ENCODE measurements around the gene C2orf42. TPM values are rescaled to one million over a fixed set of nuclear protein-coding genes. Genes with fewer than 3 reads are reported as not detected.
"Not testable (repeated sequence)": the region's sequence is repeated elsewhere in the genome, so short reads cannot be mapped to it uniquely, and the experiment has no call there.

Gene C2orf42
- total RNA-seq, 1 experiment from 2014 or later, result 15.3 TPM

DNA sequence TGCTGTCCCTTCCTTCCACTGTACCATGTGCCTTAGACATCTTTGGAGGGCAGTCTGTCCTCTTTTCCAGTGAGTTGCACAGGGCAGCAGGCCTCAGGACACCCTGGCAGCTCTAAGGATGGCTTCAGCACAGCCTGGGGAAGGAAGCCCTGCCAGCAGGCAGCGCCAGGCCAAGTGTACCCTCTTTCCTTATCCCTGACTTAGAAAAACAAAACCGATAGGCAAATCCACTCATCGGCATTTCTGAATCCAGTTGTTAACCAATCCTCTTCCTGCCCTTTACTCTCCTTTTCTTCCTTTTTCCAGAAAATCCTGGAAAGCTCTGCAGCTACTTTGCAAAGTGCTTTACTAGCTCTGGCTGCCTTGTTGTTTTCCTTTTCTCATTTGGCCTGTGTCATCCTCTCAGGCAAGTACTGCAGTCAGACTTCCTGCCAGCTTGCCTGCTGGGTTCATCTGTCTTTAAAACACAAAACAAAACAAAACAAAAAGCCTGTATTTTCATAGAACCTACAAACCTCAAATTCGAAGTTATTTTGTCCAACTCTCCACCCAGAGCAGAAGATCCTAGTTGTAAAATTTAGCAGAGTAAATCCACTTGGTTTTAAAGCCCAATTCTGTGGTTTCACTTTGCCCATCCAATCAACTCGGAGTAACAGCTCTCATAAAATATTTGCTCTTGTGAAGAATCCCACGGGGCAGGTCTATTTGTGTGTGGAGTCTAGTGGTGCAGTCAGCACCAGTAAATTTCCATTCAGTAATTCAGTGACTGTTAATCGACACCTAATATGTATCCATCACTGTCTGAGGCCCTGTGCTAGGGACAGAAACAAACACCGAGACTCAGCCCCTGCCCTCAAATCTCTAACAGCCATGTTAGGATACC lies 58.3 kb downstream of the C2orf42 start:
- DNase-seq (ENCODE audit: low read depth), result peak; percentile 63

DNA sequence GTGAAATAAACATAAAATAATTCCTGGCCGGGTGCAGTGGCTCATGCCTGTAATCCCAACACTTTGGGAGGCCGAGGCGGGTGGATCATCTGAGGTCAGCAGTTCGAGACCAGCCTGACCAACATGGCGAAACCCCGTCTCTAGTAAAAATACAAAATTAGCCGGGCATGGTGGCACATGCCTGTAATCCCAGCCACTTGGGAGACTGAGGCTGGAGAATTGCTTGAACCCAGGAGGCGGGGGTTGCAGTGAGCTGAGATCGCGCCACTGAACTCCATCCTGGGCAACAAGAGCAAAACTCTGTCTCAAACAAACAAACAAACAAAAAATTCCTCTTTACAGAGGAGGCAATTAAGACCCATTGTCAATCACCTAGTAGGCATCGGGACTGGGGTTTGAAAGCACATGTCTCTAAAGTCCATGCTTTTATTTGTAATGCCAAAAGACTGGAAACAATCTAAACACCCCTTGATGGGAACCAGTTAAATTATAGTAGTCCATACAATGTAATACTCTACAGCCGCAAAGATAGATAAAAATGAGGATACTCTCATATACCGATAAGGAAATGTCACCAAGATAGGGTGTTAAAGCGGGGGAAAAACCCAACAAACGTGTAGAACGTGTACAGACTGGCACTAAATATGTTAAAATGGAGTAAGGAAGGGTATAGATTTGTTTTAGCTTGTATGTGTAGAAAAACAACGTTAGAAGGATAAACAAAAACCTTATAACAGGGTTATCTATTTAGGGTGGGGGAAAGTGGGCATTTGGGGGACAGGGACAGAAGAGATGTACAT lies 59.3 kb downstream of the C2orf42 start:
- DNase-seq (ENCODE audit: low read depth), result not testable (repeated sequence)

DNA sequence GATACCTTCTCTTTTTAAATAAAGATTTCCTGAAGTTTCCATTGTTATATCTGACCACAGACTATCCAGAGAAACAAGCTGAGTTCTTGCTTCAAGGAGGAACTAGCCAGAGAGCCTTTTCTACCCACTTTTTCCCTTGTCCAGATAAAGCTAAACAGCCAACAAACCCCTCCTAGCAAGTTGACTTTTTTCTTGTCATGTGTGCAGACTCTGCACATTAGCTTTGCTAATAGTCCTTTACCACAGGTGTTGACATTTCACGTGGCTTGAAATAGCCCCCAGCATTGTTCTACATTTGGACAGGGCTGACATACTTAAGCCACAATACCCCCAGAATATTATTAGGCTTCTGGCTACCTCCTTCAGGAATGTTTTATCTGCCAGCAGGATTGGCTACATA lies 62.8 kb downstream of the C2orf42 start:
- DNase-seq (ENCODE audit: low read depth), result no peak

DNA sequence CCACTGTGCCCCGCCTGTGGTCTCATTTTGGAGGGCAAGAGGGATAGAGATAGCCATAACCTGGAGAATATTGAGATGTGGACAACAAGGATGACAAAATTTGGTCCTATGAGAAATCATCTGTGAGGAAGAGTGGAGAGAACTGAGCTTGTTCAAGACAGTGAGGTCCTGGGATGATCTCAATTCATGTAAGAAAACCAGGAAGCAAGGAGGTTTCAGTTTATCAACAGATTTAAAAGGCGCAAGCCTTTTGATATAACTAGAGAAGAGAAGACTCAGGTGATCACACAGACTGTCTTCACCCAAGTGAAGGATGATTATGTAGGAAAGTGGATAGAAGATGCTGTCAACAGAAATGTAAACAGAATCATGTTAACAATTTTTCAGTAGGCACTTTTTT lies 64.4 kb downstream of the C2orf42 start:
- no peak for DNase-seq (ENCODE audit: low read depth)

DNA sequence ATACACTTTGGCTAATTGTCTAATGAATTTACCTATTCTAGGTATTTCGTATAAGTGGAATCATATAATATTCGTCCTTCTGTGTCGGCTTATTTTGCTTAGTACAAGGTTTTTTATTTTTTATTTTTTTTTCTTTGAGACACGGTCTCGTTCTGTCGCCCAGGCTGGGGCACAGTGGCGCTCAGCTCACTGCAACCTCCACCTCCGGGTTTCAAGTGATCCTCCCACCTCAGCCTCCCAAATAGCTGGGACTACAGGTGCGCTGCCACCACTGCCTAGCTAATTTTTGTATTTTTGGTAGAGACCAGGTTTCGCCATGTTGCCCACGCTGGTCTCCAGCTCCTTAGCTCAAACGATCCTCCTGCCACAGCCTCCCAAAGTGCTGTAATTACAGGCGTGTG lies 65.3 kb downstream of the C2orf42 start:
- DNase-seq (ENCODE audit: low read depth), result no peak

DNA sequence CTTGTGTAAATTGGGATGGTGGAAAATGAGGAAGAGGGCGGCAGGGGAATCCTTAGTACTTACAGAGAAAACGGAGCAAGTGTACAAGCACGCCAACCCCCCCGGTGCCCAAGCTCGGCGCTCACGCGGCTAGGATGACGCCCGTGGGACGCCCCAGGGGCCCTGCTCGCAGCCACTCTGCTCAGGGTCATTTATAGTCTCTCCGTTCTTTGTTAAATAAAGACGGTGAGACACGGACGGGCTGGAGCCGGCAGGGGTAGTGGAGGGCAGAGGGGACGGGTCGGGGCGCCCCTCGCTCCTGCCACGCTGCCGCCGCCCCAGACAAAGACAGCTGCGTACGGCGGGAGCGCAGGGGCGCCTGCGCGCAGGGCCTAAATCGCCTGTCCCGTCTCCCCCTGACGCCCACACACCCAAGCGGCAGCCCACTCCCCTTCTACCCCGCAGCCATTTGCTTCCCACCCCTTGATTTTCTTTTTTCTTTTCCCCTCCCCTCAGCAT lies 65.8 kb downstream of the C2orf42 start:
- peak; percentile 57 for DNase-seq (ENCODE audit: low read depth)

DNA sequence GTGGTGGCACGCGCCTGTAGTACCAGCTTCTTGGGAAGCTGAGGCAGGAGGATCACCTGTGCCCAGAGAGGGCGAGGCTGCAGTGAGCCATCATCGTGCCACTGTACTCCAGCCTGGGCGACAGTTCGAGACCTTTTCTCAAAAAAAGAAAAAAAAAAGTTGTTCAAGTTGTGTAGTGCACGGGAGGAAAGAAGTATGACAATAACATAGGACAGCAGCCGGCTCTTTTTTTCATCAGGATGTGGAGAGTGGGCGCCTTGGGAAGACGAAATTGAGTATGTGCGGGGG lies 67.0 kb downstream of the C2orf42 start:
- no peak for DNase-seq (ENCODE audit: low read depth)

DNA sequence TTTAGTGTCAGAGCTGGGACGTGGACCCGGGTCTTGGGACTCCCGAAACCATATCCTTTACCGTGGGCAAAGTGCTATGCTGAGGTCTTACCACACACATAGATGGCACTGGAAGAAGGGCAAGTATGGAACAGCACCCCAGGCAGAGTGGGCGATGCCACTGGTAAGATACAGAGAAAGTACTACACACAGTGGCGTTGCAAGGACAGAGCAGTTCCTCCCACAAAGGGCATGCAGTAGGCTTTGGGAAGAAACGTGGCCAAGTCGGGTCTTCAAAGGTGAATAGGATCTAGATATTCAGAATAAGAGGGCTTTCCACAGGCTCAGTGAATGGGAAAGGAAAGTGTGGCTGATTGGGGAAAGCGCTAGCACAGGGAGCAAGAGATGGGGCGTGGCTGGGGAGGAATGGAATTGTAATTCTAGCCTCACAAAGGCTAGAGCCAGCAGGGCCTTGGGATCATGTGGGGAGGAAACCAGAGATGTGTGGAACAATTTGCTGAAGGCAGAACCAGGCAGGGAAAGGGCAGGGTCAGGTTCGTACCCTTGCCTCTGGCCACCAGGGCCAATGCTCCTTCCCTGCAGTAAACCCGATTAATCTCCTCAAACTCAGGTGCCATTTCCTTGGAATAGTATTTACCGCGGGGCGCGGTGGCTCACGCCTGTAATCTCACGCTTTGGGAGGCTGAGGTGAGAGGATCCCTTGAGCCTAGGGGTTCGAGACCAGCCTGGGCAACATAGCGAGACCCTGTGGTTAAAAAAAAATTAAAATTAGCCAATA lies 67.6 kb downstream of the C2orf42 start:
- peak; percentile 89 for DNase-seq (ENCODE audit: low read depth)

DNA sequence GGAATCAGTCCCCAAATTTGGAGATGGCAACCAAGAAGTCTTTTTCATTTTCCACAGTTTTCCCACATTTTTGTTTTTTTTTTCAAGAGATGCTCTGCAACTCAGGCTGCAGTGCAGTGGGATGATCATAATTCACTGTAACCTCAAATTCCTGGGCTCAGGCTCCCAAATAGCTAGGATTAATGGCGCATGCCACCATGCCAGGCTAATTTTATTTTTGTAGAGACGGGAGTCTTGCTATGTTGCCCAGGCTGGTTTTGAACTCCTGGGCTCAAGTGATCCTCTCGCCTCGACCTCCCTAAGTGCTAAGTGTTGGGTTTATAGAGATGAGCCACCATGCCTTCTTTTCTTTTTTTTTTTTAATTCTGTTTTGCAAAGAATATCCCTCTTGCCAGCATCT lies 68.3 kb downstream of the C2orf42 start:
- no peak for DNase-seq (ENCODE audit: low read depth)

DNA sequence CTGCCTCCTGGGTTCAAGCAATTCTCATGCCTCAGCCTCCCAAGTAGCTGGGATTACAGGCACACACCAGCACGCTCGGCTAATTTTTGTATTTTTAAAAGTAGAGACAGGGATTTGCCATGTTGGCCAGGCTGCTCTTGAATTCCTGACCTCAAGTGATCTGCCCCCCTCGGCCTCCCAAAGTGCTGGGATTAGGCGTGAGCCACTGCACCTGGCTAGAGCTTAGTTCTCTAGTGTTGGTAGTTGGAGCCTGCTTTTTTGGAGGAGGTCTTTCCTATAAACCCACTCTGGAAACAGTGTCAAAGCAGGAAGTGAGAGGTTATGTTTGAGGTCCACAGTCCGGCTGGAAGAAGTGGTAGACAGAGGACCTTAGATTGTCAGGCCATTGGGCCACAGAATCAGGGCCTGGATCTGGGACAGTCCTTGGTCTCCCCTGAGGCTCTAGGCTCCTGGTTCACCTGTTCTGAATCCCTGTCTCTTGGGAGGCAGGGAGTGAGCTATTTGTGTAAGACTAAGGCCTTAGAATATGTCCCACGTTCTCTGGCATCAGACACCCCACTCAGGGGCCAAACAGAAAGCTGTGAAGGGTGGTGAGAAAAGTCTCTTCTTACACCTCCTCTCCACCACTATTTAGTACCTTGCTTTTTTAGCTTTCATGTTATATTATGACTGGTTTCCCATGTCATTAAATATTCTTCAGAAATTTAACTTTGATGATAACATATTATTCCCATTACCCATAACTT lies 69.0 kb downstream of the C2orf42 start:
- DNase-seq (ENCODE audit: low read depth), result no peak

DNA sequence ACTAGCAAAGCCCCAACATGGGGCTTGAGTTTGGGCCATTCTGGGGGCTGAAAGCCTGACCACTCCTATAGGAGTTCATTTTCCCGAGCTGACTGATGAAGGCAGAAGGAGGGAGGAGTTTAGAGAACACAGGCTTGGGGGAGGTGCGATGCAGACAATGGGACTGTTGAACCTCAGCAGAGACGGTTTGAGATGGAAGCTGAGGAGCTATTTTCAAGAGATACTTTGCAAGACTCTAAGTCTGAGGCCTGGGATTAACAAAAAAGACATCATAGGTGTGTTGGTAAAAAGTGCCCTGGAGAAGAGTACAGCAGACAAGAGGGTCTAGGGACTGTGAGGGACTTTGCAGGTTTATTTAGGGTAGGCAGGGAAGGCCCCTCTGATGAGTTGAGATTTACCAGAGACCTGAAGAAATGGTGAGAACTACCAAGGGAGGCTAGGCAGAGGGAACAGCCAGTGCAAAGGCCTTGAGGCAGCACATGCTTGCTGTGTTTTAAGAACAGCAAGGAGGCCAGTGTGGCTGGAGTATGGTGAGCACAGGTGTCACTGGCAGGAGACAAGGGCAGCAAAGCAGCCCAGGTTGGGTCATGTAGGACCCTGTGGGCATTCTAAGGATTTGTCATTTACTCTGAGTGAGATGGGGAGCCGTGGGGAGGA lies 71.9 kb downstream of the C2orf42 start:
- DNase-seq (ENCODE audit: low read depth), result peak; percentile 24

DNA sequence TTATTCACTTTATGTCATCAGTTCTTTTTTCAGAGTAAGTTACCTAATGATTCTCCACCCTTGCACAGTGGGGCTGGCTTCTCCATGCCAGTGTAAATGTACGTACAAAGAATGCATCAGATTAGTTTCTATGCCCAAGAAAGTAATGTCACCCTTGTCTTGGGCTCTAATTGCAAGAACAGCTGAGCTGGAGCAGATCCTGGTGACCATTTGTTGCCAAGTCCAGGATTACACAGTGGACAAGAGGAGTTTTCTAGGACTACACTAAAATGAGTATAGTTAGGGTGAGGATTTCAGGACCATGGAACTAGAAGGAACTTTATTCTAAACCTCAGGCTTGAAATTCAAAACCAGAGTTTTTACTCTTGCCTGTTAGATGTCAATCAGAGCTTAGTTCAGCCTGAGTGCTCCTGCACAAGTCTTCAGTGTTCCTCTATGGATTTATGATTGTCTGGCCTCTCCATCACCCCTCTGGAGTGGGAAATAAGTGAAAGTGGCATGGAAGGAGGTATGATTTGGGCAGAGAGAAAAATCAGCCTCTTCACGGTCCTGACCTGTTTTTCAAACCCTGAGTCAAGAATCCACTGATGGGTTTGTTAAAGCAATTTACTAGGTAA lies 73.8 kb downstream of the C2orf42 start:
- DNase-seq (ENCODE audit: low read depth), result no peak

DNA sequence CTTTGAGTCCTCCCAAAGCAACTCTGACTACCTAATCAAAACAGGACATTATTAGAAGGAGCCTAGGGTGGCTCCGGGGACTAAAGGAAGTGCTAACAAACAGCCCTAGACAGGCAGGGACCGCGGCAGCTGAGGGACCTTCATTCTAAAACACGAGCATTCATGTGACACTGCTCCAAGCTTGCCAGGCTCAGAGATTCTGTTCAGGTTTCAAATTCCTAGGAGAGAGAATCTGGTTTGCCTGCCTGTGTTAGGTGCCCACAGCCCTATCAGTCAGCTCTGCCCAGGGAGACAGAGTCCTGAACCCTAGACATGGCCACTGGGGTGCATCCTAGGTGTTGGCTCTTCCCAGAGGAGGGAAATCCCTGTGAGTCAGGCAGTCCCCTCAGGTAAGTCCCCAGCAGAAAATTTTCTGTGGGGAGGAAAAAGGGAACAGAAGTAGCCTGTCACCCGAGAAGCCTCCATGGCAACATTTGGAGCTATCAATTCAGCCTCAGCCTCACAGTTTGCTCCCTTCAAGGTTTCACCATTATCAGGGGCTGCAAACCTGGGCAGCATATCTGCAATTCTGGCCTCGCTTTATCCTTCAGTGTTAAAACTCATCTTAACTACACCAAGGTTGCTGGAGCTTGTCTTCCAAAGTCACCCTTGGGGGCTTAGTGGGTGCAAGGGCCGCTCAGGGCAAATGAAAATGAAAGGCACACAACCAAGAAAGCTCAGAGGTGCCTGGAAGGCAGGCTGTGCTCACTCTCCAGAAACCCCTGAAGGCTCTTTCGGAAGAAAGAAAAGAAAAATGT lies 75.0 kb downstream of the C2orf42 start:
- no peak for DNase-seq (ENCODE audit: low read depth)

DNA sequence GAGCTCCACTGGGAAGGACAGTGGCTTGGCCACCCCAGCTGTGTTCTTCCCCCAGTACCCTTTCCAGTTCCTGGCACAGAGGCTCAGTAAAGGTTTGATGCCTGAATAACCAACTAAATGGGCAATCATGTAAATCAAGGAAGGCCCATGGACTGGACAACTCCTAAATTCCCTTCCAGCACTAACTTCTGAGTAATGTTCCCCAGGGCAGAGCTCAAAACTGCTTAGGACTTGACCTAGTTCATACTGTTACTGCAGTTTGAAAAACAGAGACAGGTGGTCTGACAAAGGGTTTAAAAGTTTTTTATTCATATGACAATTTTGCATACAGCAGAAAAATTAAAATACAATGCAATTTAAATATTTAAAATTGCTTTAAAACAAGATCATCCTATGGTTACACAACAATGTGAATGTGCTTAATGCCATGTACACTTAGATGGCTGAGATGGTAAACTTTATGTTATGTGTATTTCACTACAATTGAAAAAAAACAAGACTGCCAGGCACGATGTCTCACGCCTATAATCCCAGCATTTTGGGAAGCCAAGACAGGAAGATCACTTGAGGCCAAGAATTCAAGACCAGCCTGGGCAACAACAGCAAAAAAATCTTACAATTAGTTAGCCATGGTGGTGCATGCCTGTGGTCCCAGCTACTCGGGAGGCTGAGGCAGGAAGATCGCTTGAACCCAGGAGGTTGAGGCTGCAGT lies 77.3 kb downstream of the C2orf42 start:
- DNase-seq (ENCODE audit: low read depth), result no peak

DNA sequence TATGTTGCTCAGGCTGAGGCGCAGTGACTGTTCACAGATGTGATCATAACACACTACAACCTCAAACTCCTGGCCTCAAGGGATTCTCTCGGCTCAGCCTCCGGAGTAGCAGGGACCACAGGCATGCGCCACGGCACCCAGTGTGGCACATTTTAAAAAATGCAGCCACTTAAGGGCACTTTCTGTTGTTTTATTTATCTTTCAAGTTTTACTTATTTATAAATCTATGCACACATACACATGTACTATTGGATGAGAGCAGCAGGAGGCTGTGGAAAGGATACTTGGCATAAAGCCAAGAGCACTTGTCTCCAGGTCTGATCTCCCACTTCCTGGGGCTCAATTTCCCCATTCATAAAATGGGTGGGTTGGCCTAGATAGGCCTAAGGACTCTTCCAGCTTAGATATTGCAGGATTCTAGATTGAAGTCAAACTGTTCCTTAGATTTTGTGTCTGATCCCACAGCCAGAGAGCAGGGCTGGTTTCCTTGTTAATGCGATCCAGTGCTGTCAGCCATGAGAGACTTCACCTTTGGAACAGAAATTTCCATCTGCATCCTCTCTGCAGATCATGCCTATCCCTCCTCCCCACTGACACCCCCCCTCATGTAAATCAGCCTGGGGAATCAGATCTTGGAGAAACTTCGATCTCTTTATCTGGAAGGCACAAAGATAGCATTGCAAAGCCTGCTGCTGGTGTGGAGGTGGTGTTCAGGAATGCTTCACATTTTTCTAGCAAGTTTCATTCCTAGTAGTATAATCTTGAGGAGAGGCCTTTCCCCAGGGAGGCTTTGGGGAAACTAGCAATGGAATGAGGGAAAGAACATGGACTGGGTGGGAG lies 78.8 kb downstream of the C2orf42 start:
- DNase-seq (ENCODE audit: low read depth), result no peak

DNA sequence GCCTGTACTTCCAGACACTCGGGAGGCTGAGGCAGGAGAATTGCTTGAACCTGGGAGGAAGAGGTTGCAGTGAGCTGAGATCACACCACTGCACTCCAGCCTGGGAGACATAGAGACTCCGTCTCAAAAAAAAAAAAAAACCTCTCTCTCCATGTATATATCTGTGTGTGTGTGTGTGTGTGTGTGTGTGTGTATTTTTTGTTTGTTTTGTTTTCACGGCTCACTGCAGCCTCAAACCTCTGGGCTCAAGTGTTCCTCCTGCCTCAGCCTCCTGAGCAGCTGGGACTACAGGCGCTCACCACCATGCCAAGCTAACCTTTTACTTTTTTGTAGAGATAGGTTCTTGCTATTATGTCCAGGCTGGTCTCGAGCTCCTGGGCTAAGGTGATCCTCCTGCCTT lies 80.4 kb downstream of the C2orf42 start:
- DNase-seq (ENCODE audit: low read depth), result not testable (repeated sequence)

DNA sequence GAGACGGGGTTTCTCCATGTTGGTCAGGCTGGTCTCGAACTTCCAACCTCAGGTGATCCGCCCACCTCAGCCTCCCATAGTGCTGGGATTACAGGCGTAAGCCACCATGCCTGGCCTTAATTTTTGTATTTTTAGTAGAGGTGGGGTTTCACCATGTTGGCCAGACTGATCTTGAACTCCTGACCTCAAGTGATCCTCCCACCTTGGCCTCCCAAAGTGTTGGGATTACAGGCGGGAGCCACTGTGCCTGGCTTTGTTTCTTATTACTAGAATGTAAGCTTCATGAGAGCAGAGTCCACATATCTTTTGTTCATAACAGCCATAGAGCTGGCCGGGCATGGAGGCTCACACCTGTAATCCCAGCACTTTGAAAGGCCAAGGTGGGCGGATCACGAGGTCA lies 84.7 kb downstream of the C2orf42 start:
- DNase-seq (ENCODE audit: low read depth), result not testable (repeated sequence)
